ENCODE data around the gene B3GALNT2.
A peak's percentile ranks its signal among the peaks of the same experiment; 100 is the strongest.
"Not testable (repeated sequence)": the region's sequence is repeated elsewhere in the genome, so short reads cannot be mapped to it uniquely, and the experiment has no call there.

The B3GALNT2 gene

DNA sequence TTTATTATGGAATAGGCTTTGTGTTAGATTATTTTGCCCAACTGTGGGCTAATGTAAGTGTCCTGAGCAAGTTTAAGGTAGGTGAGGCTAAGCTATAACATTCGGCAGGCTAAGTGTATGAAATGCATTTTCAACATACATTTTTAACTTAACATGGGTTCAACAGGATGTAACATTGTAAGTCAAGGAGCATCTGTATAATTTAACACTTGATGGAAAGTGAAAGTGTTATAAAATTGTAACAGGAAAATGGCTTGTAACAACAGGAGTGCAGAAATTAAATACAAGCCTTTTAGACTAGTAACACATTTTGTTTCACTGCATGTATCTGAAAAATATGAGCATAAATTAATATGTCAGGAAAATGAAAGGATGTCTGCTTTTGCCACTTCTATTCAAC, 42.3 kb downstream of the B3GALNT2 start:
- ATAC-seq (replicated peaks; ENCODE audit: extremely low read depth, poor library complexity, severe bottlenecking) (no peak), DNase-seq (ENCODE audit: low spot score in 2 of 2) (no peak)
- no peaks in the 10 kb centered on the region for H3K27me3 Mint-ChIP-seq
- H3K27ac Mint-ChIP-seq (ENCODE audit: low read depth): peak overlapping the region; percentile 41
- no peaks in the 10 kb centered on the region for H3K9me3 Mint-ChIP-seq
- H3K36me3 Mint-ChIP-seq (ENCODE audit: insufficient read depth): peaks cover 2% of the 10 kb centered on the region
- H3K4me3 Mint-ChIP-seq: no peak overlapping the region
- H3K4me1 Mint-ChIP-seq: peaks cover 7% of the 10 kb centered on the region

DNA sequence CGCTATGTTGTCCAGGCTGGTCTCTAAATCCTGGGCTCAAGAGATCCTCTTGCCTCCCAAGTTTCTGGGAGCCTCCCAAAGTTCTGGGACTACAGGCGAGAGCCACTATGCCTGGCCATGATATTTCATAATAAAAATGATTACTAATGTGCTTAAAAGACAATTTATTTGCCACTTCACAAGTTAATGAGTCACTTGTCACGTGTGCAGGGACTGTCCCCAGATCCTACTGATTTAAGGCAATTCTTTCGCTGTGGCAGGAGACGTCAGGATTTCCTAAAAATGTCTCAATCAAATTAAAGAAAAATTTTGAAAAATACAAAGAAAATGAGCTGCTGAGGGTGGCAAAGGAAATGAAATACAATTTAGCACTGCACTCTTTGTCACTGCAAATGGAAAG, 43.5 kb downstream of the B3GALNT2 start:
- H3K27ac Mint-ChIP-seq (ENCODE audit: low read depth): no peak overlapping the region
- H3K27me3 Mint-ChIP-seq: no peaks in the 10 kb centered on the region
- no peak overlapping the region for H3K4me3 Mint-ChIP-seq
- H3K4me1 Mint-ChIP-seq: peaks cover 7% of the 10 kb centered on the region
- ATAC-seq (replicated peaks; ENCODE audit: extremely low read depth, poor library complexity, severe bottlenecking) (no peak), DNase-seq (ENCODE audit: low spot score in 2 of 2) (no peak)
- H3K36me3 Mint-ChIP-seq (ENCODE audit: insufficient read depth): peaks cover 2% of the 10 kb centered on the region
- H3K9me3 Mint-ChIP-seq: no peaks in the 10 kb centered on the region

GRCh38 chr1:235457856-235458255, 46.4 kb downstream of the B3GALNT2 start:
- not testable (repeated sequence) for ATAC-seq (replicated peaks; ENCODE audit: extremely low read depth, poor library complexity, severe bottlenecking); H3K36me3 Mint-ChIP-seq (ENCODE audit: insufficient read depth); H3K4me3 Mint-ChIP-seq; H3K9me3 Mint-ChIP-seq; DNase-seq (ENCODE audit: low spot score in 2 of 2); H3K4me1 Mint-ChIP-seq; H3K27ac Mint-ChIP-seq (ENCODE audit: low read depth); H3K27me3 Mint-ChIP-seq

DNA sequence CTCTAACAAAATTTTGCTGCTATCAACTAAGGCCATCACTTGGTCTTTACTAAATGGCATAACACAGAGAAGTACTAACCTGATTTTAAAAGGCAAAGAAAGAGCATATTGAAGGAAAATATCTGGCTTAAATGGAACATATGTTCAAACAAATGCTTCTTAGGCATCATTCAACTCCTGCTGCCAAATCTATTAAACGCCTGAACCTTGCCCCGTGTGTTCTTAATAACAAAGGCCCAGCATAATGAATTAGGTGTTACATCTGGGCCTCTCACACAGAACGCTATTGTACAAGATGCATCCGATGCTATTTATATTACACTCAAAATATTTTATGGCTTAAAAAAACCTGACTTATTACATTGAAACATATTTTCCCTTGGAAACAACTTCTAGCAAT, 48.4 kb downstream of the B3GALNT2 start:
- H3K27ac Mint-ChIP-seq (ENCODE audit: low read depth): no peak overlapping the region
- H3K27me3 Mint-ChIP-seq: no peaks in the 10 kb centered on the region
- no peak overlapping the region for H3K4me3 Mint-ChIP-seq
- H3K9me3 Mint-ChIP-seq: no peaks in the 10 kb centered on the region
- H3K4me1 Mint-ChIP-seq: no peaks in the 10 kb centered on the region
- ATAC-seq (replicated peaks; ENCODE audit: extremely low read depth, poor library complexity, severe bottlenecking) (no peak), DNase-seq (ENCODE audit: low spot score in 2 of 2) (no peak)
- peaks cover 6% of the 10 kb centered on the region for H3K36me3 Mint-ChIP-seq (ENCODE audit: insufficient read depth)

- Mint-ChIP-seq H3K27ac (ENCODE audit: low read depth) (no peak overlapping the region), H3K27me3 (no peaks in the 10 kb centered on the region), H3K9me3 (no peaks in the 10 kb centered on the region), H3K4me3 (no peak overlapping the region), H3K36me3 (ENCODE audit: insufficient read depth) (peaks cover 6% of the 10 kb centered on the region), H3K4me1 (no peaks in the 10 kb centered on the region)
- DNase-seq (ENCODE audit: low spot score in 2 of 2) (no peak), ATAC-seq (replicated peaks; ENCODE audit: extremely low read depth, poor library complexity, severe bottlenecking) (no peak)
These were observed 49.2 kb downstream of the B3GALNT2 start for GRCh38 chr1:235455097-235455496.

DNA sequence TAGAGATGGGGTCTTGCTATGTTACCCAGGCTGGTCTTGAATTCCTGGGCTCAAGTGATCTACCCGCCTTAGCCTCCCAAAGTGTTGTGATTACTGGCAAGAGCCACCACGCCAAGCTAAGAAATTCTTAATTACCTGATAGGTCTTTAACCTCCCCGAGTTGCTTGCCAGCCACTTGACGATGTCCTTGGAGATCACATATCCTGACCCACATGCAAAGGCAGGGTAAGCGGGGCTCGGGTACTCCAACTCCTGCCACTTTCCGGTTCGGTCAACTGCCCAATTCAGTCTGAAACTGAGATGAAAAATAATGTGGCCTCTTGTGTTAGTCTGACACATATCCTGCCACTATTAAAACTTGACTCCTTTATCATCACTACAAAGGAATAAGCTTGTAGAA, 50.2 kb downstream of the B3GALNT2 start:
- Mint-ChIP-seq H3K4me3 (no peak overlapping the region), H3K36me3 (ENCODE audit: insufficient read depth) (peaks cover 7% of the 10 kb centered on the region), H3K4me1 (no peaks in the 10 kb centered on the region), H3K27ac (ENCODE audit: low read depth) (no peak overlapping the region), H3K27me3 (no peaks in the 10 kb centered on the region), H3K9me3 (no peaks in the 10 kb centered on the region)
- ATAC-seq (replicated peaks; ENCODE audit: extremely low read depth, poor library complexity, severe bottlenecking) (no peak), DNase-seq (ENCODE audit: low spot score in 2 of 2) (no peak)

DNA sequence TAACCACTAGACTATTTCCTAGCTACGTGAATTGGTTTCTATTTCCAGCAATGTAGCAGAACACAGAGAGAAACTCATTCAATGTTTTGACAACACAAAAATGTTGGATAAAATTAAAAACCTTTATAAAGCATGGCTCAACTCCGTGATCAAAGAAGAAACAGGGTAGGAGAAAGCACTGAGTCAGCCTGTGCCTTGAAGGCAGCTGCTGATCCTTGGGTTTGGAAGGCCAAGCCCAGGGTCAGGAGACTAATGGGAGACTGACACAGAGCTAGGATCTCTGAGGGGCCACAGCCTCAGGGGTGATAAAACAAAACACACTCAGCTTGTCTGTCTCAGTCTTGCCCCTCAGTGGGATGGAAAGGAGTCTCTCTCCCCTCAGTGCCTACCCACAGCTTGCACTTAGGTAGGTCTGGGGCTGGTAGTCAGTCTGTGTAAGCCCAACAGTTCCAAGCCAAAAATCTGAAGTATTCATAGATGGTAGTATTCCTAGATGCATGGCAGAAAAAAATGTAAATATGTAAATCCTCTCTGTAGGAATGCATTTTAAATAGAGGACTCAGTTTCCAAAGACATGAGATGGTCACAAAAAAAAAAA, 53.3 kb downstream of the B3GALNT2 start:
- no peaks in the 10 kb centered on the region for H3K9me3 Mint-ChIP-seq
- no peaks in the 10 kb centered on the region for H3K27me3 Mint-ChIP-seq
- no peak for DNase-seq (ENCODE audit: low spot score in 2 of 2)
- peaks cover 18% of the 10 kb centered on the region for H3K36me3 Mint-ChIP-seq (ENCODE audit: insufficient read depth)
- no peak overlapping the region for H3K27ac Mint-ChIP-seq (ENCODE audit: low read depth)
- no peak overlapping the region for H3K4me3 Mint-ChIP-seq
- H3K4me1 Mint-ChIP-seq: no peaks in the 10 kb centered on the region
- ATAC-seq (replicated peaks; ENCODE audit: extremely low read depth, poor library complexity, severe bottlenecking): no peak

DNA sequence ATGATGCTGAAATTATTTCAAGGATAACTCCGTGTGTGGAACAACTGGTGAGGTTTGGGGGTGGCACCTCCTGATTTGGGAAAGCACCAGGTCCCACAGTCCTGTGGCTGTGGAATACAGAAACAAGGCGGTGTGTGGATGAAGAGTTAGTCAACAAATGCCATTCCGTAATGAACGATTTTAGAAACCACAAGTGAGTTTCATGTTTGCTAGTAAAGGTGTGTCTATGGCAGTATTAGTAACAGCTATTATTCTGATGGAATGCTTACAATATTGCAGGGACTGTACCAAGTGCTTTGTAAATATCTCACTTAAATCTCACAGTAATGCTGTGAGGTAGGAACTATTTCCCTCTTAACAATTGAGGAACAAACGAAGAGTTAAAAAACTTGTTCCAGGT, 53.8 kb downstream of the B3GALNT2 start:
- ATAC-seq (replicated peaks; ENCODE audit: extremely low read depth, poor library complexity, severe bottlenecking): no peak
- DNase-seq (ENCODE audit: low spot score in 2 of 2): no peak
- no peaks in the 10 kb centered on the region for H3K4me1 Mint-ChIP-seq
- no peak overlapping the region for H3K4me3 Mint-ChIP-seq
- no peaks in the 10 kb centered on the region for H3K27me3 Mint-ChIP-seq
- peaks cover 20% of the 10 kb centered on the region for H3K36me3 Mint-ChIP-seq (ENCODE audit: insufficient read depth)
- H3K27ac Mint-ChIP-seq (ENCODE audit: low read depth): no peak overlapping the region
- H3K9me3 Mint-ChIP-seq: no peaks in the 10 kb centered on the region

GRCh38 chr1:235448616-235449015, 55.6 kb downstream of the B3GALNT2 start:
- DNase-seq (ENCODE audit: low spot score in 2 of 2) (no peak), ATAC-seq (replicated peaks; ENCODE audit: extremely low read depth, poor library complexity, severe bottlenecking) (no peak)
- Mint-ChIP-seq H3K4me1 (no peaks in the 10 kb centered on the region), H3K27me3 (no peaks in the 10 kb centered on the region), H3K4me3 (no peak overlapping the region), H3K27ac (ENCODE audit: low read depth) (no peak overlapping the region), H3K9me3 (no peaks in the 10 kb centered on the region), H3K36me3 (ENCODE audit: insufficient read depth) (peaks cover 30% of the 10 kb centered on the region)

DNA sequence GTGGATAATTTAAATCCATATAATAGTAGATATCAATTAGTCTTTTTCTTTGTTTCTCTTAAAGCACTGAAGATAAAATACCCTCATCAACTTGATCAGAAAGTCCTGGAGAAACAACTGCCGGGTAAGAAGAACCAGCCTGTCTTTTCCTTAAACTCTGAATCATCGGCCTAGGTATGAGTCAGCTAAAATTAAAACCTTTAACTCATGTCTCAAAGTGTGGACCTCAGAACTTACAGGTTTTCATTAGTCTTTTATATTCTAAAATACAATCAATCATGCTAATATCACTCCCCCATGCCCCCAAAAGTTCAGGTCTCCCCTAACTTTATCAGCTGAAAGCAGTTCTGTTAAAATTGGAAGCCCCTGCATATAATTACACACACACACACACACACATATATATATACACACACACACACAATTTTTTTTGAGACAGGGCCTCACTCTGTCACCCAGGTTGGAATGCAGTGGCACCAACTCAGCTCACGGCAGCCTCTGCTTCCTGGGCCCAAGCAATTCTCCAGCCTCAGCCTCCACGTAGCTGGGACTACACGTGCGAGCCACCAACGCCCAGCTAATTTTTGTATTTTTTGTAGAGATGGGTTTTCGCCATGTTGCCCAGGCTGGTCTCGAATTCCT, 61.3 kb downstream of the B3GALNT2 start:
- Mint-ChIP-seq H3K36me3 (ENCODE audit: insufficient read depth) (peaks cover 49% of the 10 kb centered on the region), H3K27me3 (no peaks in the 10 kb centered on the region), H3K9me3 (no peaks in the 10 kb centered on the region), H3K4me1 (no peaks in the 10 kb centered on the region), H3K4me3 (no peak overlapping the region), H3K27ac (ENCODE audit: low read depth) (no peak overlapping the region)
- ATAC-seq (replicated peaks; ENCODE audit: extremely low read depth, poor library complexity, severe bottlenecking) (no peak), DNase-seq (ENCODE audit: low spot score in 2 of 2) (no peak)

GRCh38 chr1:235441159-235441685, 63.0 kb downstream of the B3GALNT2 start:
- Mint-ChIP-seq H3K27ac (ENCODE audit: low read depth) (no peak overlapping the region), H3K4me3 (no peak overlapping the region), H3K4me1 (no peaks in the 10 kb centered on the region), H3K36me3 (ENCODE audit: insufficient read depth) (peaks cover 58% of the 10 kb centered on the region), H3K27me3 (no peaks in the 10 kb centered on the region), H3K9me3 (no peaks in the 10 kb centered on the region)
- DNase-seq (ENCODE audit: low spot score in 2 of 2): no peak
- ATAC-seq (replicated peaks; ENCODE audit: extremely low read depth, poor library complexity, severe bottlenecking): no peak

DNA sequence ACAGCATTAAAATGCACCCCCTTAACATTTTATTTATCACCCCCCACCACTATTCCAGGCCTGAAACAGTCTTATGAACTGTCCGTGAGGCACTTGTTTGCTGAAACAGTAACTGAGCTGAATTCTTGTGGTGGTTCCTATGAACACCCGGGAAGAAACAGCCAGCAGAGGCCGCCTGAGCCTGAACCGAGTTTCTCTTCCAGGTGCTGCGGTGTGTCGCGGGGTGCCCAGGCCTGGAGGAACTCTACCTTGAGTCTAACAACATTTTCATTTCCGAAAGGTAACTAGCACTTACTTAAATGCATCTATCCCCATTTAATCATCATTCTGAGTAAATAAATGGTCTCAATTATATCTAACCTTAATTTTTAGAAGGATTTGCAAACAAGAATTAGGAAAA, 70.3 kb downstream of the B3GALNT2 start:
- Mint-ChIP-seq H3K27ac (ENCODE audit: low read depth) (no peak overlapping the region), H3K27me3 (no peaks in the 10 kb centered on the region), H3K9me3 (no peaks in the 10 kb centered on the region), H3K4me3 (no peak overlapping the region), H3K4me1 (no peaks in the 10 kb centered on the region), H3K36me3 (ENCODE audit: insufficient read depth) (peaks cover 36% of the 10 kb centered on the region)
- no peak for DNase-seq (ENCODE audit: low spot score in 2 of 2)
- ATAC-seq (replicated peaks; ENCODE audit: extremely low read depth, poor library complexity, severe bottlenecking): no peak

DNA sequence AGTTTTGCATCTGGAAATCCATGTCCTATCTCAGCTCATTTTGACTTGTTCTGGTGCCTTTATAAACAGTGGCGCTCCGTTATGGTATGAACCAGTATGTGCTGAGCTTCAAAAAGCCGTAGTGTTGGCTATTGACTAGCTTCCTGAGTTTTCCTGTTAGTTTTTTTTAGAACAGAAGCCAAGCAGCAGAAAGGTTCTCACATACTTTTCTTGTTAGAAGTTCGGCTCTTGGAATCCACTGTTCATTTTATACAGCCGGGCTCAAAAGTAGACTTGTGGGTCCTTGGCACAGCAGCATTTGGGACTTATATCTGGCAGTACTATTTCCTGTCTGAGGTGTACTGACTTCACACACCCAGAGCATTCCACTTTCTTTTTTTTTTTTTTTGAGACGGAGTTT, 73.3 kb downstream of the B3GALNT2 start:
- Mint-ChIP-seq H3K27ac (ENCODE audit: low read depth) (no peak overlapping the region), H3K36me3 (ENCODE audit: insufficient read depth) (peaks cover 16% of the 10 kb centered on the region), H3K9me3 (no peaks in the 10 kb centered on the region), H3K27me3 (no peaks in the 10 kb centered on the region), H3K4me1 (no peaks in the 10 kb centered on the region), H3K4me3 (no peak overlapping the region)
- DNase-seq (ENCODE audit: low spot score in 2 of 2) (no peak), ATAC-seq (replicated peaks; ENCODE audit: extremely low read depth, poor library complexity, severe bottlenecking) (no peak)

Measured in central memory CD8-positive, alpha-beta T cell (primary cell).